ENCODE data around the gene EIF5B.

- TF ChIP-seq SIN3A (IDR thresholded peaks at IDR 0.05; ENCODE audit: borderline replicate concordance, insufficient read depth, low read length) = no peak
- TF ChIP-seq POLR2AphosphoS5 (IDR thresholded peaks at IDR 0.05; ENCODE audit: low read depth, low read length) = no peak
- no peak for TF ChIP-seq REST (IDR thresholded peaks at IDR 0.05; ENCODE audit: insufficient read depth in 1 of 2, low read depth in 2 of 2, low read length in 2 of 2)
- no peak for TF ChIP-seq TAF1 (IDR thresholded peaks at IDR 0.05; ENCODE audit: borderline replicate concordance, insufficient read depth, low read length)
- TF ChIP-seq FOXP2 (optimal IDR thresholded peaks at IDR 0.05; ENCODE audit: borderline replicate concordance, extremely low read depth, extremely low read length, insufficient read depth) = no peak
Measured at GRCh38 chr2:99299580-99299979, 37.6 kb upstream of the EIF5B start.

Data from PFSK-1 (cell line).